HFFc6 (cell line): ENCODE data around the gene BCO1. TPM values are rescaled to one million over a fixed set of nuclear protein-coding genes. Genes with fewer than 3 reads are reported as not detected.

ENCODE experiments used
- DNase-seq: peaks from one replicate; pipeline ENCODE4 v3.0.0-alpha.2; 2018
- H3K27ac Mint-ChIP-seq: 2 replicates; pipeline ENCODE4 v1.8.0; 2020; ENCODE audit warnings: mild to moderate bottlenecking, mixed read lengths
- H3K27me3 Mint-ChIP-seq: 2 replicates; pipeline ENCODE4 v1.8.0; 2021; ENCODE audit warnings: mild to moderate bottlenecking, moderate library complexity, mixed read lengths; ENCODE audit not compliant: insufficient read depth
- H3K36me3 Mint-ChIP-seq: 2 replicates; pipeline ENCODE4 v1.8.0; 2021; ENCODE audit warnings: low read depth, mixed read lengths
- H3K4me1 Mint-ChIP-seq: 2 replicates; pipeline ENCODE4 v1.8.0; 2020; ENCODE audit warnings: low read depth, mixed read lengths
- H3K4me3 Mint-ChIP-seq: 2 replicates; pipeline ENCODE4 v1.8.0; 2020; ENCODE audit warnings: mild to moderate bottlenecking, moderate library complexity, mixed read lengths
- H3K9me3 Mint-ChIP-seq: 2 replicates; pipeline ENCODE4 v1.8.0; 2020; ENCODE audit warnings: mild to moderate bottlenecking, mixed read lengths
- total RNA-seq, 6 experiments: library from RNA; stranded (reverse); fragmentation: NEBNext Ultra II Directional; extraction: Animal tissue kit (Norgen Biotek cat#: 25700); gene quantifications; 2 replicates in 1 of 6; 3 replicates in 5 of 6; pipeline ENCODE4 v1.2.3, GENCODE V29; 2021
- TF ChIP-seq, protein P1 (sequence below): fragments of 200-600 bp; sonication (generic); IDR thresholded peaks from 2 replicates; pipeline ENCODE4 v1.5.0; 2021; ENCODE audit warnings: antibody characterized with exemption, mild to moderate bottlenecking

Gene BCO1
- total RNA-seq, 6 experiments from 2014 or later, result not detected

DNA sequence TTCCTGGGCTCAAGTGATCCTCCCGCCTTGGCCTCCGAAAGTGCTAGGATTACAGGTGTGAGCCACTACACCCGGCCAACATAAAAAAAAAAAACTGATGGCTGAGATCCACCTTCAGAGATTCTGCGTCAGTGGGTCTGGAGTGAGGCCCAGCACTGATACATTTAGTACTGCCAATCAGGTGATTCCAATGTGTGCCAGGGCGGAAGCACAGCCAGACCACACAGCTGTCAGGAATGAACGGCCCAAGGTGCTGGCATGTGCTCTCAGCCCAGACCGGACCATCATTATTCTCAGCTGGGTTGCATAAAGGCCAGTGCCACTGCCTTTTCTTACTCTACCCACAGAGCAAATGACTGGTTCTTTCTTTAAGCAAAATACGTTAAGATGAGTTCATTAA lies 1.2 kb upstream of the BCO1 start:
- Mint-ChIP-seq H3K9me3 (no peaks in the 10 kb centered on the region), H3K4me1 (peaks cover 17% of the 10 kb centered on the region), H3K27ac (no peak overlapping the region), H3K36me3 (no peaks in the 10 kb centered on the region), H3K27me3 (peaks cover 10% of the 10 kb centered on the region), H3K4me3 (peak overlapping the region; percentile 83; the same call in 1 of the 2 replicates)
- no peak for DNase-seq
- TF ChIP-seq, protein P1, sequence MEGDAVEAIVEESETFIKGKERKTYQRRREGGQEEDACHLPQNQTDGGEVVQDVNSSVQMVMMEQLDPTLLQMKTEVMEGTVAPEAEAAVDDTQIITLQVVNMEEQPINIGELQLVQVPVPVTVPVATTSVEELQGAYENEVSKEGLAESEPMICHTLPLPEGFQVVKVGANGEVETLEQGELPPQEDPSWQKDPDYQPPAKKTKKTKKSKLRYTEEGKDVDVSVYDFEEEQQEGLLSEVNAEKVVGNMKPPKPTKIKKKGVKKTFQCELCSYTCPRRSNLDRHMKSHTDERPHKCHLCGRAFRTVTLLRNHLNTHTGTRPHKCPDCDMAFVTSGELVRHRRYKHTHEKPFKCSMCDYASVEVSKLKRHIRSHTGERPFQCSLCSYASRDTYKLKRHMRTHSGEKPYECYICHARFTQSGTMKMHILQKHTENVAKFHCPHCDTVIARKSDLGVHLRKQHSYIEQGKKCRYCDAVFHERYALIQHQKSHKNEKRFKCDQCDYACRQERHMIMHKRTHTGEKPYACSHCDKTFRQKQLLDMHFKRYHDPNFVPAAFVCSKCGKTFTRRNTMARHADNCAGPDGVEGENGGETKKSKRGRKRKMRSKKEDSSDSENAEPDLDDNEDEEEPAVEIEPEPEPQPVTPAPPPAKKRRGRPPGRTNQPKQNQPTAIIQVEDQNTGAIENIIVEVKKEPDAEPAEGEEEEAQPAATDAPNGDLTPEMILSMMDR, result no peak

DNA sequence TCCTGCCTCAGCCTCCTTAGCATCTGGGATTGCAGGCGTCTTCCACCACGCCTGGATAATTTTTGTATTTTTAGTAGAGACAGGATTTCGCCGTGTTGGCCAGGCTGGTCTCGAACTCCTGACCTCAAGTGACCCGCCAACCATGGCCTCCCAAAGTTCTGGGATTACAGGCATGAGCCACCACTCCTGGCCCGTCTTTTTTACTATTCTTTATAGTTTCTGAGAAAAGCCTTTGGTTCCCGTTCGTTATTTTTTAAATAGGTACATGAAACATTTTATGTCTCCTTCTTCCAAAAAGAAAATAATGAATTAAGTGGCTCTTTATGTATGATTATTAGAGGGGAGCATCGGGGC lies 570 bp upstream of the BCO1 start:
- Mint-ChIP-seq H3K4me3 (peak overlapping the region; percentile 83), H3K27ac (peak overlapping the region; percentile 5; the same call in 1 of the 2 replicates), H3K36me3 (no peaks in the 10 kb centered on the region), H3K27me3 (peaks cover 15% of the 10 kb centered on the region), H3K4me1 (peaks cover 17% of the 10 kb centered on the region), H3K9me3 (no peaks in the 10 kb centered on the region)
- no peak for DNase-seq
- TF ChIP-seq, protein P1, result no peak

GRCh38 chr16:81239367-81240121 lies 1.1 kb downstream of the BCO1 start:
- TF ChIP-seq, protein P1, result no peak
- Mint-ChIP-seq H3K4me1 (peaks cover 17% of the 10 kb centered on the region), H3K36me3 (no peaks in the 10 kb centered on the region), H3K4me3 (no peak overlapping the region), H3K27me3 (peaks cover 17% of the 10 kb centered on the region), H3K9me3 (no peaks in the 10 kb centered on the region), H3K27ac (no peak overlapping the region)
- no peak for DNase-seq

GRCh38 chr16:81241706-81242105 lies 3.2 kb downstream of the BCO1 start:
- DNase-seq, result no peak
- Mint-ChIP-seq H3K4me3 (no peak overlapping the region), H3K27me3 (peaks cover 30% of the 10 kb centered on the region), H3K27ac (no peak overlapping the region), H3K9me3 (no peaks in the 10 kb centered on the region), H3K4me1 (peaks cover 17% of the 10 kb centered on the region), H3K36me3 (no peaks in the 10 kb centered on the region)
- TF ChIP-seq, protein P1, result no peak

DNA sequence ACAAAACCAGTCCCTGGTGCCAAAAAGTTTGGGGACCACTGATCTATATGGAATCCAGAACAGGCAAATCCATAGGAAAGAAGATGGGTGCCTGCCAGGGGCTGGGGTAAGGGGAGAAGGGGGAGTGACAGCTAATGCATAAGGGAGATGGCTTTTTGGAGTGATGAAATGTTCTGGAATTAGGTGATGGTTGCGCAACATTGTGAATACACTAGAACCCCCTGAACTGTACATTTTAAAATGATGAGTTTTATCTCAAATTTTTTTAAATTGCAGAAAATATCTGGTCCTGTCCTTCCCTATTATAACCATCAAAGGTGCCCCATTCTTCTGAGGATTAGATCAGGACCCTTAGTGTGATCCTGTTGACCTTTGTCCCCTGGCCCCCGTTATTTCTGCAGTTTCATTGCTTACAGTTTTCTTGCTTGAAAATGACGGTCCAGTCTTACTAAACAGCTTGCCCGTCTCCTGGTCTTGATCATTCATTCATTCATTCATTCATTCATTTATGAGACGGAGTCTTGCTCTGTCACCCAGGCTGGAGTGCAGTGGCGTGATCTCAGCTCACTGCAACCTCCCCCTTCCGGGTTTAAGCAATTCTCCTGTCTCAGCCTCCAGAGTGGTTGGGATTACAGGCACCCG lies 4.6 kb downstream of the BCO1 start:
- no peak overlapping the region for H3K27ac Mint-ChIP-seq
- no peak for DNase-seq
- peaks cover 8% of the 10 kb centered on the region for H3K4me1 Mint-ChIP-seq
- no peaks in the 10 kb centered on the region for H3K9me3 Mint-ChIP-seq
- H3K4me3 Mint-ChIP-seq, result no peak overlapping the region
- no peaks in the 10 kb centered on the region for H3K36me3 Mint-ChIP-seq
- TF ChIP-seq, protein P1, result no peak
- H3K27me3 Mint-ChIP-seq, result peaks cover 33% of the 10 kb centered on the region
